GM12878 (cell line): ENCODE measurements around the gene SH3BP1.

ENCODE experiments used
- ETV6 ChIP-seq, 2 experiments: fragments of 450-650 bp in 1 of 2; IDR thresholded peaks in 1 of 2; conservative IDR thresholded peaks in 1 of 2; 2 replicates each; pipeline ENCODE4 v1.6.1; 2014; ENCODE audit warnings: antibody characterized with exemption in 1 of 2, borderline replicate concordance in 1 of 2, low read depth in 1 of 2, mild to moderate bottlenecking in 1 of 2, moderate library complexity in 1 of 2
- FOS ChIP-seq: IDR thresholded peaks from 3 replicates; pipeline ENCODE4 v1.6.1; 2011; ENCODE audit warnings: borderline replicate concordance; ENCODE audit not compliant: insufficient read length; ENCODE audit errors: extremely low read depth
- HDAC2 ChIP-seq: fragments of 200-600 bp; sonication (generic); IDR thresholded peaks from 2 replicates; pipeline ENCODE4 v1.6.1; 2017
- HDAC6 ChIP-seq: fragments of 200-600 bp; sonication (generic); IDR thresholded peaks from one replicate; pipeline ENCODE4 v1.8.0; 2017; ENCODE audit warnings: antibody characterized with exemption; ENCODE audit not compliant: unreplicated experiment
- POLR2AphosphoS5 ChIP-seq: IDR thresholded peaks from 2 replicates; pipeline ENCODE4 v1.6.1; 2011; ENCODE audit warnings: mild to moderate bottlenecking, low read length, inconsistent platforms
- RAD51 ChIP-seq: fragments of 450-650 bp; IDR thresholded peaks from 2 replicates; pipeline ENCODE4 v1.6.1; 2016; ENCODE audit warnings: moderate library complexity, mild to moderate bottlenecking, inconsistent platforms
- RB1 ChIP-seq: fragments of 450-650 bp; formaldehyde crosslinking; IDR thresholded peaks from 2 replicates; pipeline ENCODE4 v1.6.1; 2017; ENCODE audit warnings: mild to moderate bottlenecking, borderline replicate concordance
- SMAD5 ChIP-seq: IDR thresholded peaks from 2 replicates; pipeline ENCODE4 v1.6.1; 2016; ENCODE audit warnings: antibody characterized with exemption, low read depth
- SMC3 ChIP-seq: IDR thresholded peaks from 2 replicates; pipeline ENCODE4 v1.6.1; 2011; ENCODE audit warnings: low read length, improper control_type of control experiment, borderline replicate concordance
- ZSCAN29 ChIP-seq: fragments of 450-650 bp; IDR thresholded peaks from 2 replicates; pipeline ENCODE4 v1.6.1; 2017; ENCODE audit warnings: mild to moderate bottlenecking, moderate library complexity
- TF ChIP-seq, protein P1 (sequence below): IDR thresholded peaks from 2 replicates; pipeline ENCODE4 v1.6.1; 2011; ENCODE audit warnings: low read depth, low read length, improper control_type of control experiment, borderline replicate concordance
- TF ChIP-seq, protein P2 (sequence below), 3 experiments: IDR thresholded peaks in 2 of 3; conservative IDR thresholded peaks in 1 of 3; 2 replicates each; pipeline ENCODE4 v1.5.1; 2011; ENCODE audit warnings: low read depth in 3 of 3, low read length in 3 of 3, mild to moderate bottlenecking in 3 of 3, control low read depth in 2 of 3, moderate library complexity in 2 of 3, inconsistent platforms in 1 of 3, mixed read lengths in 1 of 3; ENCODE audit not compliant: control insufficient read depth in 2 of 3, insufficient read depth in 1 of 3; ENCODE audit errors: extremely low read depth in 1 of 3
- TF ChIP-seq, protein P3 (sequence below): IDR thresholded peaks from 2 replicates; pipeline ENCODE4 v1.6.1; 2012; ENCODE audit warnings: low read depth, low read length, improper control_type of control experiment

- TF ChIP-seq RAD51 (no peak), RB1 (no peak), ZSCAN29 (no peak), SMC3 (no peak), ETV6 (conservative IDR thresholded peaks at IDR 0.05 in 1 of 2, IDR thresholded peaks at IDR 0.05 in 1 of 2; ENCODE audit: borderline replicate concordance in 1 of 2, low read depth in 1 of 2) (no peak), HDAC6 (no peak), FOS (no peak), POLR2AphosphoS5 (no peak), HDAC2 (no peak), SMAD5 (no peak)
- TF ChIP-seq, protein P1, sequence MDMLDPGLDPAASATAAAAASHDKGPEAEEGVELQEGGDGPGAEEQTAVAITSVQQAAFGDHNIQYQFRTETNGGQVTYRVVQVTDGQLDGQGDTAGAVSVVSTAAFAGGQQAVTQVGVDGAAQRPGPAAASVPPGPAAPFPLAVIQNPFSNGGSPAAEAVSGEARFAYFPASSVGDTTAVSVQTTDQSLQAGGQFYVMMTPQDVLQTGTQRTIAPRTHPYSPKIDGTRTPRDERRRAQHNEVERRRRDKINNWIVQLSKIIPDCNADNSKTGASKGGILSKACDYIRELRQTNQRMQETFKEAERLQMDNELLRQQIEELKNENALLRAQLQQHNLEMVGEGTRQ: no peak
- TF ChIP-seq, protein P2, sequence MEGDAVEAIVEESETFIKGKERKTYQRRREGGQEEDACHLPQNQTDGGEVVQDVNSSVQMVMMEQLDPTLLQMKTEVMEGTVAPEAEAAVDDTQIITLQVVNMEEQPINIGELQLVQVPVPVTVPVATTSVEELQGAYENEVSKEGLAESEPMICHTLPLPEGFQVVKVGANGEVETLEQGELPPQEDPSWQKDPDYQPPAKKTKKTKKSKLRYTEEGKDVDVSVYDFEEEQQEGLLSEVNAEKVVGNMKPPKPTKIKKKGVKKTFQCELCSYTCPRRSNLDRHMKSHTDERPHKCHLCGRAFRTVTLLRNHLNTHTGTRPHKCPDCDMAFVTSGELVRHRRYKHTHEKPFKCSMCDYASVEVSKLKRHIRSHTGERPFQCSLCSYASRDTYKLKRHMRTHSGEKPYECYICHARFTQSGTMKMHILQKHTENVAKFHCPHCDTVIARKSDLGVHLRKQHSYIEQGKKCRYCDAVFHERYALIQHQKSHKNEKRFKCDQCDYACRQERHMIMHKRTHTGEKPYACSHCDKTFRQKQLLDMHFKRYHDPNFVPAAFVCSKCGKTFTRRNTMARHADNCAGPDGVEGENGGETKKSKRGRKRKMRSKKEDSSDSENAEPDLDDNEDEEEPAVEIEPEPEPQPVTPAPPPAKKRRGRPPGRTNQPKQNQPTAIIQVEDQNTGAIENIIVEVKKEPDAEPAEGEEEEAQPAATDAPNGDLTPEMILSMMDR (IDR thresholded peaks at IDR 0.05 in 2 of 3, conservative IDR thresholded peaks at IDR 0.05 in 1 of 3; ENCODE audit: control insufficient read depth in 2 of 3, extremely low read depth in 1 of 3, insufficient read depth in 1 of 3, low read depth in 3 of 3, low read length in 3 of 3): no peak
- TF ChIP-seq, protein P3, sequence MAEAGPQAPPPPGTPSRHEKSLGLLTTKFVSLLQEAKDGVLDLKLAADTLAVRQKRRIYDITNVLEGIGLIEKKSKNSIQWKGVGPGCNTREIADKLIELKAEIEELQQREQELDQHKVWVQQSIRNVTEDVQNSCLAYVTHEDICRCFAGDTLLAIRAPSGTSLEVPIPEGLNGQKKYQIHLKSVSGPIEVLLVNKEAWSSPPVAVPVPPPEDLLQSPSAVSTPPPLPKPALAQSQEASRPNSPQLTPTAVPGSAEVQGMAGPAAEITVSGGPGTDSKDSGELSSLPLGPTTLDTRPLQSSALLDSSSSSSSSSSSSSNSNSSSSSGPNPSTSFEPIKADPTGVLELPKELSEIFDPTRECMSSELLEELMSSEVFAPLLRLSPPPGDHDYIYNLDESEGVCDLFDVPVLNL: no peak
Observed at GRCh38 chr22:37680191-37680851, 40.9 kb downstream of the SH3BP1 start.
